ENCODE measurements around the gene RASGRF1. TPM values are rescaled to one million over a fixed set of nuclear protein-coding genes. Genes with fewer than 3 reads are reported as not detected.

Gene RASGRF1
- total RNA-seq, 1 donor from 2014 or later, result 0.41 TPM

GRCh38 chr15:78976691-78977090, 113.9 kb downstream of the RASGRF1 start:
- no peak for DNase-seq (ENCODE audit: extremely low spot score, unreplicated experiment)
- Mint-ChIP-seq H3K4me3 (no peak overlapping the region), H3K27ac (no peak overlapping the region), H3K4me1 (ENCODE audit: unreplicated experiment) (peaks cover 1% of the 10 kb centered on the region), H3K36me3 (no peaks in the 10 kb centered on the region), H3K27me3 (no peaks in the 10 kb centered on the region), H3K9me3 (no peaks in the 10 kb centered on the region)
- TF ChIP-seq, protein P1, sequence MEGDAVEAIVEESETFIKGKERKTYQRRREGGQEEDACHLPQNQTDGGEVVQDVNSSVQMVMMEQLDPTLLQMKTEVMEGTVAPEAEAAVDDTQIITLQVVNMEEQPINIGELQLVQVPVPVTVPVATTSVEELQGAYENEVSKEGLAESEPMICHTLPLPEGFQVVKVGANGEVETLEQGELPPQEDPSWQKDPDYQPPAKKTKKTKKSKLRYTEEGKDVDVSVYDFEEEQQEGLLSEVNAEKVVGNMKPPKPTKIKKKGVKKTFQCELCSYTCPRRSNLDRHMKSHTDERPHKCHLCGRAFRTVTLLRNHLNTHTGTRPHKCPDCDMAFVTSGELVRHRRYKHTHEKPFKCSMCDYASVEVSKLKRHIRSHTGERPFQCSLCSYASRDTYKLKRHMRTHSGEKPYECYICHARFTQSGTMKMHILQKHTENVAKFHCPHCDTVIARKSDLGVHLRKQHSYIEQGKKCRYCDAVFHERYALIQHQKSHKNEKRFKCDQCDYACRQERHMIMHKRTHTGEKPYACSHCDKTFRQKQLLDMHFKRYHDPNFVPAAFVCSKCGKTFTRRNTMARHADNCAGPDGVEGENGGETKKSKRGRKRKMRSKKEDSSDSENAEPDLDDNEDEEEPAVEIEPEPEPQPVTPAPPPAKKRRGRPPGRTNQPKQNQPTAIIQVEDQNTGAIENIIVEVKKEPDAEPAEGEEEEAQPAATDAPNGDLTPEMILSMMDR (conservative IDR thresholded peaks at IDR 0.05), result no peak

- Mint-ChIP-seq H3K9me3 (no peaks in the 10 kb centered on the region), H3K27me3 (no peaks in the 10 kb centered on the region), H3K27ac (no peak overlapping the region), H3K36me3 (no peaks in the 10 kb centered on the region), H3K4me1 (ENCODE audit: unreplicated experiment) (peaks cover 13% of the 10 kb centered on the region), H3K4me3 (no peak overlapping the region)
- no peak for DNase-seq (ENCODE audit: extremely low spot score, unreplicated experiment)
- TF ChIP-seq, protein P1 (conservative IDR thresholded peaks at IDR 0.05), result no peak
Measured at GRCh38 chr15:78974272-78974918, 116.2 kb downstream of the RASGRF1 start.

DNA sequence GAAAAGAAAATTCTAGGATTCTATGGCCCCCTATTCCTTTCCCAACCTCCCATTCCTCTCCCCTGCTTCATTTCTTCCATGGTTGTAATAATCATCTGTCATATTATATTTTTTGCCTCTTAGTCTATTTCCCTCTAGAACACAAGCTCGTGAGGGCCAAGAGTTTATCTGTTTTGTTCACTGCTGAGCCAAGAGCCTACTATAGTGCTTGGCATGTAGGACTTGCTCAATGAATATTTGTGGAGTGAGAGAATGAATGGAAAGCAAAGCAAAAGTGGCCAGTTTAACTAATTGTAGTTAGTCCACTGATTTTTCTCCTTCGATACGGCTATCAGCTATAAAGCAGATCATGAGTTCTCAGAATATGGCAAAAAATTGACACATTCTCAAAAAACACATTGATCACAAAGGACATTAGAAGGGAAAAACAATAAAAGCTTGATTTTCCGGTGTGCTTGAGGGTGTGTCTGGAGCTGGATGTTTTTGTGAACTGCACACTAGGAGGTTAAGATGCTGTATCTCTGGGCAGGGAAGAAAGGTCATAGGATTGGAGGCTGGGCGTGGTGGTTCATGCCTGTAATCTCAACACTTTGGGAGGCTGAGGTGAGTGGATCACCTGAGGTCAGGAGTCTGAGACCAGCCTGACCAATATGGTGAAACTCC, 120.8 kb downstream of the RASGRF1 start:
- Mint-ChIP-seq H3K27me3 (no peaks in the 10 kb centered on the region), H3K9me3 (no peaks in the 10 kb centered on the region), H3K27ac (peak overlapping the region; percentile 67), H3K36me3 (no peaks in the 10 kb centered on the region), H3K4me1 (ENCODE audit: unreplicated experiment) (peaks cover 17% of the 10 kb centered on the region), H3K4me3 (peak overlapping the region; percentile 46)
- DNase-seq (ENCODE audit: extremely low spot score, unreplicated experiment), result no peak
- TF ChIP-seq, protein P1 (conservative IDR thresholded peaks at IDR 0.05), result no peak

DNA sequence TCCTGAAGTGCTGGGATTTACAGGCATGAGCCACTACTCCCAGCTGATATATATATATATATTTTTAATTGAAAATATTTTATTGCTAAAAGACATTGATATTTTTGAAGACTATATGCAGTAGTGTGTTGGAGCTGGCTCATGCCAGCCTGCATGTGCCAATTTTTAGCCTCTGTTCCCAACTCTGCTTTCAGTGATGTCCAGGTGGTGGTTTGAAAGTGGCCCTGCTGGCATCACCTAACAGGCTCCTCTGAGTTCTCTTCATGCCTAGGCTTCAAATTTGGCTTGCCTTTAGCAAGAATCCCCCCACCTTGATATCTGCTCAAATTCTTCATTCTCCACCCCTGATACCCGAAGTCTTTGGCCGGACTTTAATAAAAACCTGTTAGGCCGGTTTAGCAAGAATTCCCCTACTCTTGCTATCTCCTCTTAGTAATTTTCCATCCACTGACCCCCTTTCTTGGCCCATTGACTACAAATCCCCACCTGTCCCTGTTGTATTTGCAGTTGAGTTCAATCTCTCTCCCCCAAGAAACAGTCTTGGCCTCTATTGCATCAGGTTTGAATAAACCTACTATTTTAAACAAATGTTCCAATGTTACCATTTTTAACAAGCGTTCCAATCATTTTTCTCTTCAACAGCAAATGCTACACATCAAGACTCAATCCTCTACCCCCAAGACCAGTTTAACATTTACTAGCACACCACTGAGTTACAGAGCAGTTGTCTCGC, 121.9 kb downstream of the RASGRF1 start:
- TF ChIP-seq, protein P1 (conservative IDR thresholded peaks at IDR 0.05), result no peak
- DNase-seq (ENCODE audit: extremely low spot score, unreplicated experiment), result no peak
- Mint-ChIP-seq H3K9me3 (no peaks in the 10 kb centered on the region), H3K36me3 (no peaks in the 10 kb centered on the region), H3K27me3 (no peaks in the 10 kb centered on the region), H3K4me3 (peak overlapping the region; percentile 55), H3K27ac (peak overlapping the region; percentile 6), H3K4me1 (ENCODE audit: unreplicated experiment) (peaks cover 17% of the 10 kb centered on the region)

DNA sequence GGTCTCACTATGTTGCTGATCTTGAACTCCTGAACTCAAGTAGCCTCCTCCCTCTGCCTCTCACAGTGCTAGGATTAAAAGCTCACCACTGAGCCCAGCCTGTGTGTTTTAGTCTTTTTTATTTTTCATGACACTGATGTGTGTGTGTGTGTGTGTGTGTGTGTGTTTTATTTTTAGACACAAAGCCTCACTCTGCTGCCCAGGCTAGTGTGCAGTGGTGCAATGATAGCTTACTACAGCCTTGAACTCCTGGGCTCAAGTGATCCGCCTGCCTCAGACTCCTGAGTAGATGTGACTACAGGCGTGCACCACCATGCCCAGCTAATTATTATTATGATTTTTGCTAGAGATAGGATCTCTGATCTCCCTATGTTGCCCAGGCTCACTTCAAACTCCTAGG, 122.5 kb downstream of the RASGRF1 start:
- no peaks in the 10 kb centered on the region for H3K36me3 Mint-ChIP-seq
- TF ChIP-seq, protein P1 (conservative IDR thresholded peaks at IDR 0.05), result no peak
- DNase-seq (ENCODE audit: extremely low spot score, unreplicated experiment), result no peak
- H3K4me1 Mint-ChIP-seq (ENCODE audit: unreplicated experiment), result peaks cover 17% of the 10 kb centered on the region
- no peak overlapping the region for H3K27ac Mint-ChIP-seq
- no peaks in the 10 kb centered on the region for H3K27me3 Mint-ChIP-seq
- H3K4me3 Mint-ChIP-seq, result no peak overlapping the region
- no peaks in the 10 kb centered on the region for H3K9me3 Mint-ChIP-seq
